ENCODE results near the gene RPS28.
"Not testable (repeated sequence)": the region's sequence is repeated elsewhere in the genome, so short reads cannot be mapped to it uniquely, and the experiment has no call there.

Gene RPS28

DNA sequence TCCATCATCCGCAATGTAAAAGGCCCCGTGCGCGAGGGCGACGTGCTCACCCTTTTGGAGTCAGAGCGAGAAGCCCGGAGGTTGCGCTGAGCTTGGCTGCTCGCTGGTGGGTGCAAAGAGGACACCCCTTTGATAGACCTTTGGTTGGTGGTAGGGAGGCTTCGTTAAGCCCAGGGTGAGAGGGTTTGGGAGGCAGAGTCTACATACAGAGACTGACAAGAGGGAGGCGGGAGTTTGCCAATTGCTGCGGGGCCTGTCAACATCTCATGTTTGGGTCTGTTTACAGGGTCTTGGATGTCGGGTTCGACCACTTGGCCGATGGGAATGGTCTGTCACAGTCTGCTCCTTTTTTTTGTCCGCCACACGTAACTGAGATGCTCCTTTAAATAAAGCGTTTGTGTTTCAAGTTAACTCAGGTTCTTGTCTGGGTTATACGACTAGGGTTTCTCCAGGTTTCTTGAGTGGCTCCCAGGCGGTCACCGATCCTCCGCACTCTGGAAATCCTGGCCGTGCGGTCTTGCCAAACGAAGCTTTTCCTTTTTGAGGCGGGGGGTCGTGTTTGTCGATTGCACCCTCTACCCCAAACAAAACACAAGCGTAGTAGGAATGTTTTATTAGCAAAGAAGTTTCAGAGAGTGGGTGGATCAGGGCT, 816 bp downstream of the RPS28 start:
- no peak for DNase-seq

DNA sequence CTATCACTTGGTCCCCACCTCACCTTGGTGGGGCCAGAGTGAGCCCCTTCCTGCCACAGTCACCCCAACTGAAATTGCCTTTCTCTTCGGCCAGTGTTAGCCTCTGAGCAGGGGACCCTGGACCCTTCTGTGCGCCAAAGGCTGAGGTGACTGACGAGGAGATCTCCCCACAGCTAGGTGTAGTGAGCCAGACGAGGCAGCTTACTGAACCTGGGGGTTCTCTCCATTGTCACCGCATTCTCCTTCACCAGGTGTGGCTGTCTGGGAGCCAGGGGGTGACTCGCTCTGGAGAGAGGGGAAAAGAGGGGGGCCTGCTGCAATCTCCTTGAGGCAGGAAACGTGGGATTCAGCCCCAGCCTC, 1.3 kb downstream of the RPS28 start:
- no peak for DNase-seq

DNA sequence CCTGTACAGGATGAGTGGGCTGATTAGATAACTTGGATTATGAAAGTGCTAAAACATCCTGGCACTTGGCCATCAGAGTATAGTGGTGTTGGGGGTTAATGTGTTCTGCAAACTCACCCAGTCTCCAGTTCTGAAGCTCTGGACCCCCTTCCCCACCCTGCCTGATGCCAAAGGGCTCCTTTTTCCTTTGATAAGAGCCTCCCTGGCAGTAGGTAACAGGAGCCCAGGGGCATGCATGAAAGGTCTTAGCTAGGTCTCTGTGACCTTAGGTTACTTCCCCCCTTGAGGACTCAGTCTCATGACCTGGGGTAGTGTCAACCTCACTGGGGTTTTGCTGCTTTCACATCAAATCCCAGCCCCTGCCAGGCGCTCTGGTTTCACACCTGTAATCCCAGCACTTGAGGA, 2.5 kb downstream of the RPS28 start:
- no peak for DNase-seq

DNA sequence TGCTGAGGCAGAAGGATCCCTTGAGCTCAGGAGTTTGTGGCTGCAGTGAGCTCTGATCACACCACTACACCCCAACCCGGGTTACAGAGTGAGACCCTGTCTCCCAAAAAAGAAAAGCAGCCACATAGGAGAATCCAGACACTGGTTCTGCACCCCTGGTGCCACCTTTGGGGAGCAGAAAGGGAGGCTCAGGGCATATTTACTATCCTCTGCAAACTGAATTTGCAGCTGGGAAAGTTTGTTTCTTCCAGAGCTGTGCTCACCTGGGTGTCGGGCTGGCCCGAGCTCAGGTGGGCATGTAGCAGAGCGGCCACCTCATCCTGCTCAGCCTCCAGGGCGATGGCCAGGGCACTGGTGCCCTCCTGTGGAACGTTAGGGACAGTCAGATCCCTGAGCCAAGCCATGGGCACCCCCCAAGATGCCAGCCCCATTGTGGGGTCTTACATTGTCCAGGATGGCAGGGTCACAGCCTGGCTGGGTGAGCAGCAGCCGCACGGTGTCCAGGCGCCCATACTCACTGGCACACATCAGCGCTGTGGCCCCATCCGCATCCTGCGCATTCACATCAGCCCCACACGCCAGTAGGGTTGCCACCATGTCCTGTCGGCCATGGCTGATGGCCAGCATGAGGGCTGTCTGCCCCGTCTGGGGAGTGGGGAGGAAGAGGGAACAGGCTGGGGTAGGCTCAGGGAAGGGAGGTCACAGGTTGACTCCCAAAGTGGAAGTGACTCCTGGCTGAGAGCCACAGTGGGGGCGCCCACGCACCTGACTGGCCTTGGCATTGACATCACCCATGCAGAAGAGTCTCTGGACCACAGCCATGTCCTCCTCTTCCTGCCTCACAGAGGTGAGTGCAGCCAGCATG, 3.1 kb downstream of the RPS28 start:
- DNase-seq = no peak

DNA sequence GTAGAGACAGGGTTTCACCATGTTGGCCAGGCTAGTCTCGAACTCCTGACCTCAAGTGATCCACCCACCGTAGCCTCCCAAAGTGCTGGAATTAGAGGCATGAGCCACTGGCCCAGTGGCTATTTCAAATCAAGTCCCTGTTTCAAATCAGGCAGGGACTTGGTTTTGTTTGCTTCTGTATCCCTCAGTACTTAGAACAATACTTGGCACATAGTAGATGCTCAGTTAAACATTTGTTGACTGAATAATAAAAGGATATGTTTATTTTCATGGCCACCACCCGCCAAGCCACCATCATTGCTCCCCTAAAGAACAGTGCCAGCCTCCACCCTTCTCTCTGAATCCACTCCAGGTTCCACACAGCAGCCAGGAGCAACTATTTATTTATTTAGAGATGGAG, 4.2 kb downstream of the RPS28 start:
- DNase-seq = no peak

DNA sequence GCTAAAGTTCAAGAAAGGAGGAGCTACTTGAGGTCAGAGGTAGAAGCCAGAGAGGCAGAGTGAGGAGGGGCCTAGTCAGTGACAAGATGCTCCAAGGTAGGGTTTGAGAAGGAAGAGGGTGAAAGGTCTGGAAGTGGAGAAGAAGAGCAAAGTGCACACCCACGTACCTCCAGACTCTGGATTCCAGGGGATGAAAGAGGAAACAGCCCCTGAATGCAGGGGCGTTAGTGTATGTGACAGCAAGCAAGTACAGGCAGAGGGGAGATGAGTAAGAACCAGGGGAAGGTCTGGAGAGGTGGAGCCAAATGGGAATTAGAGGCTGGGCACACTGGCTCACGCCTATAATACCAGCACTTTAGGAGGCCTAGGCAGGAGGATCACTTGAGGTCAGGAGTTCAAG, 8.7 kb downstream of the RPS28 start:
- peak; percentile 69 for DNase-seq

DNA sequence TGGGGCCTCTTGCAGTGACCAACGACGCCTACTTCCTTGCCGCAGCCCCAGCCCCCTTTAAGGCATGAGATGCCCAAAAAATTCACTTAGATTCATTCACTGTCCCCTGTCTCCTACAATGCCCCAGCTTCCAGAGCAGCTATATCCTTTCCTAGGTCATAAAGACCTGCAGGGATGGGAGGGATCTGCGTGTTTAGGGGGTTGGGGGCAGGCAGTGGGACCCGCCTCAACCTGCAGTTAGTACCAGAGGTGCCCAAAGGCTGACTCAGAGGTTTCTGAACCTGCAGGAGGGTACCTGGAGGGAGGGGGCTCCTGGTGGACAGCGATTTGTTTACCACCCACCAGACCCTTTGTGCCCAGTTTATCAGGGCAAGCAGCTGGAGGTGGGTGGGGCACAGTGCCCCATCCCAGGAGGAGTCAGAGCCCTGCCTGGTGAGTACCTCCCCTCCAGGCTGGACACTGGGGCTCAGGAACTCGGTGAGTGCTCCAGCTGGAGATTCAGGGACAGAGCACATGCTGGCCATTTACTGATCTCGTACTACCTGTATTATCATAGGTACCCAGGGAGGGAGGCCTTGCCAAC, 10.1 kb downstream of the RPS28 start:
- DNase-seq = no peak

DNA sequence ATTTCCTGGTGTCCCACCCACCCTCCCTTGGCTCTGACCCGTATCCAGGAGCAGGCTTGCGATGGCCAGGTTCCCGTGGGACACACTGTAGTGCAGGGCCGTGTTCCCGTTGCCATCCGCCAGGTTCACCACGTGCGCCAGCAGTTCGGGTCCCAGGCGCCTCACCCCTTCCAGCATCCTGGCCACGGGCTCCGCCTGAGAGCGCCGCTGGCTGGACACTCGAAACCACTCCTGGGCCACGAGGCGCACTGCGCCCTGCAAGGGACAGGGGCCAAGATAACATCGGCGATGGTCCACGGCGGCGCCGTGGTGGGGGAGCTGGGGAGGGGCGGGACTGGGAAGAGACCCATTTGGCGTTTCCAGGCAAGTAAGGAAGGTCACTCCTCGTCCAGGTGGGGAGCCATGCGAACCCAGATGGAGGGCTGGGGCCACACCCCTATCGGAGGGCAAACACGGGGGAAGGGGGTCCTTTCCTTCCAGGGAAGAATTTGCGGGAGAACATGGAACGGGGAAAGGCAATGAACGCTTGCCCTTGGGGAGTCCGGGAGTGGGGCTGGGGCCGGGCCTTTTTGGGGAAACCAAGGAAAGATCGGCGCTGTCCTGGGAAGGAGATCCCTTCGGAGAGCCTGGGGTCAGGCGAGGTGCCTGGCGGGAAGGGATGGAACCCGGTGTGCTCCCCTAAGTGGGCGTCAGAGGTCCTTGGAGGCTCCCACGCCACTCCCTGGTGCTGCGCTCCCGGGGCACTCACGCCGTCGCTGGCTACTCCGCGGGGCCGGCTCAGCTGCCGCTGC, 11.9 kb downstream of the RPS28 start:
- no peak for DNase-seq

DNA sequence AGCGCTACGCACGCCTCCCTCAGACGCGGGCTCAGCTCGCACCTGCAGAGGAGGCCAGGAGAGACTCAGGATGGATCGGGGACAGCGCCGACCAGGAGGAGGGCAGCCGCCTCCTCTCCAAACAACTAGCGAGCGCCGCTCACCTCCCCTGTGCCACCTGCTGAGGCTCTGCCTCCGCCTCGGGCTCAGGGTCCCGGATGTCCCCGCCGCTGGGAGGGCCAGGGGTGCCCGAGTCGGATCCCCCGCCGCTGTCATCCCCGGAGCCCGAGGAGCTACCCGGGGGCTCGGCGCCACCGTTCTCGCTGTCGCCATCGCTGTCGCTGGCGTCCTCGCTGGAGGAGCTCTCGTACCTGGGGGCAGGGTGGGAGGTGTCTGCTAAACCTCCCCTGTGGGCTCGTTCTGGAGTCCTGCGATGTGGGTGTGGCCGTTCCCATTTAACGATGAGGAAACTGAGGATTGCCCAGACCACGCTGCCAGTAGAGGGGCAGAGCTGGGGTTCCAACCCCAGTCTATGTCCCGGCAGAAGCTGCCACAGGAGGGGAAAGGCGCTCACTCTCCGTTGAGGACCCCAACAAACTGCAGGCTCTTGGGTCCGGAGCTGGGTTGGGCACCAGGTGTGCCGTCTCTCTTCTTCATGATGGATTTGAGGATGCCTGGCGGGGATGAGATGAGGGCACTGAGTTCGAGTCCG, 12.6 kb downstream of the RPS28 start:
- DNase-seq = no peak

DNA sequence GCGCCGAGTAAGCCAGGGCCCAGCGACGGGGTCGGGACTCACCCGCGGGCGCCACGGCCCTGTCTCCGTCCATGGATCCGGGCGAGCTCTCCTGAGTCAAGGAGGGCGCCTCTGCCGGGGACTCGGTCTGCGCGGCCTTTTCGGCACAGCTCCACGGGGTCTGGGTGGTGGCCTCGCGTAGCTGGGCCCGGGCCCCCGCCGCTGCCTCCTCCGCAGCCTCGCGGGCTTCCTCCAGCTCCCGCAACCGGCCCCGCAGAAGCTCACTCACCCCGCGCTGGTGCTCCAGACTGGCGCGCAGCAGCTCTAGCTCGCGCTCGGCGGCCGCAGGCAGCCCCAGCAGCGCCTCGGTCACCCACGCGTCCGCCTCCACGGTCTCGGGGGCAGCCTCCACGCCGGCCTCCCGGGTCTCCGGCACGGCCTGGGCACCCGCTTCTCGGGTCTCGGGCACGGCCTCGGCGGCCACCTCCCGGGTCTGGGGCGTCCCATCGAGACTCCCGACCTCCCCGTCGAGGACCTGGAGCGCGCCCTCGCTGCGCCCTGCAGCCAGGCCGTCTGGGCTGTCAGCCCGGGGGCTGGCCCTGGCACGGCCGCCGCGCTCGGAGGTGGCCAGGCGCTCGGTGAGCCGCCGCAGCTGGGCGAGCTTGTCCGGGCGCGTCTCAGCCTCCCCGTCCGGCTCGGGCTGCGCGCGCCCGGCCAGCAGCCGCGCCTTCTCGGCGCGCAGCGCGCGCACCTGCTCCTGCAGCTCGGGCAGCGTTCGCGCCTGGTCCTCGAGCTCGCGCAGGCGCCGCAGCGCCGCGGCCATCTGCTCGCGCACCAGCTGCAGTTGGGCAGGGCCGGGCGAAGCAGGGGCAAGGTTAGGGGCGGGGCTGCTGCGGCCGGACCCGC, 13.4 kb downstream of the RPS28 start:
- DNase-seq = peak; percentile 51

DNA sequence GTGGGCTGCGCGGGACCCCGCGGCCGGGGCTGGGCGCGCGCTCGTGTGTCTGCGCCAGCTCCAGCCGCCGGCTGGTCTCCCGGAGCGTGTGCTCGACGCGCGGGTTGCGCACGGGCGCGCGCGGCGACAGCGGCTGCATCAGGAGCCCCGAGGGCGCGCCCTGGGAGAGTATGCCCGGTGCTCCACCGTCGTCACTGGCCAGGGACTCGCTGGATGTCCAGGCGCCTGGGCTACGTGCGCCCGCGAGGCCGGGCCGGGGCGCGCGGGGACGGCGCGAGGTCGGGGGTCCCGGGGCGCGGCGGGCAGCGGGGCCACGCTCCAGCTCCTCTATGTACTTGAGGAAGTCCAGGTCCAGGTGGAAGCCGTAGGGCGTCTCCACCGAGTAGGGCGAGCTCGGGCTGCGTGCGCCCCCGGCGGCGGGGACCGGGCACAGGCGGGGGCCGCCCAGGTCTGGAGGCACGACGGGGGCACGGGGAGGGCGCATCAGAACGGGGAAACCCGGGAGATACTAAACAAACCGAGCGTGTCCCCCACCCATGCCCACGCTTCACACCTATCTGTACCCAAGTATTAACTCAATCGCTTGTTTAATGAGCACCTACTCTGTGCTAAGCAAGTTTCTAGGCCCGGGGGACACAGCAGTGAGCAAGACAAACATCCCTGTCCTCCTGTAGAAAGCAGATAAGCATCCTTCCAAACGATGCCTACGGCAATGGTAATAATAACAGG, 14.2 kb downstream of the RPS28 start:
- DNase-seq = no peak

DNA sequence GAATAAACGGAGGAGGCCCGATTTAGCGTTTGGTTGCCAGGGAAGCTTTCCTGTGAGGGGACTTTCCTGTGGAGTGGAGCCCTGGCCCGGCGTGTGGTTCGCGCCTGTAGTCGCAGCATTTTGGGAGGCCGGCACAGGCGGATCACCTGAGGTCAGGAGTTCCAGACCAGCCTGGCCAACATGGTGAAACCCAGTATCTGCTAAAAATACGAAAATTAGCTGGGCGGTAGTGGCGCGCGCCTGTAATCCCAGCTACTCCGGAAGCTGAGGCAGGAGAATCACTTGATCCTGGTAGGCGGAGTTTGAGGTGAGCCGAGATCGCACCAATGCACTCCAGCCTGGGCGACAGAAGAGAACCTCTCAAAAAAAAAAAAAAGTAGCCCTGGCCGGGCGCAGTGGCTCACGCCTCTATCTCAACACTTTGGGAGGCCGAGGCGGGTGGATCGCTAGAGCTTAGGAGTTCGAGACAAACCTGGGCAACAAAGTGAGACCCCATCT, 14.8 kb downstream of the RPS28 start:
- no peak for DNase-seq

DNA sequence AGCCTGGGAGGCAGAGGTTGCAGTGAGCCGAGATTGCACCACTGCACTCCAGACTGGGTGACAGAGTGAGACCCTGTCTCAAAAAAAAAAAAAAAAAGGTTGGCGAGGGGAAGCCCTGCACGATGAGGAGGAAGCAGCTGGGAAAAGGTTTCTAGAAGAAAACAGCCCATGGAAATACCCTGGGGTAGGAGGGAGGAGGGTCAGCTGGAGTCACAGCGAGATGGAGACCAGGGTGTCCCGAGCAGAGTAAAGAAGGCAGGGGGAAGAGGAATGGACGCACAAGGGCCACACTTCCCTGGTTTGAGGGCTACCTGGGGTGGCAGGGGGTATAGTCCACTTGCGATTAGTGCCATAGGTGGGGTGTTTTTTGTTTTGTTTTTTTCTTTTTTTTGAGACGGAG, 15.4 kb downstream of the RPS28 start:
- DNase-seq = no peak

DNA sequence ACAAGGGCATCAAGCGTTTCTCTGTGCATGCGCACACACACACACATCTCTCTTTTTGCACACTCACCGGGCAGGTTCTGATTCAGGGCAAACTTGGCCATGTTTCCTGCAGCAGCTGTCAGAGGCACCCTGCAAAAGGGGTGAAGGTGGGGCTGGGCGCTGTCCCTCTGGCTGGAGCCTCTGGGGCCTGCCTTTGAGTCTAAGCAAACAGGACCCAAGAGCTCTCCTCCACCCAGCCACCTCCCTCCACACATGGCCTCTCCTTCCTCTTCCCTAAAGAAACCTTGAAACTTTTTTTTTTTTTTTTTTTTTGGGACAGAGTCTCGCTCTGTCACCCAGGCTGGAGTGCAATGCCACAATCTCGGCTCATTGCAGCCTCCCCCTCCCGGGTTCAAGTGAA, 16.4 kb downstream of the RPS28 start:
- no peak for DNase-seq

DNA sequence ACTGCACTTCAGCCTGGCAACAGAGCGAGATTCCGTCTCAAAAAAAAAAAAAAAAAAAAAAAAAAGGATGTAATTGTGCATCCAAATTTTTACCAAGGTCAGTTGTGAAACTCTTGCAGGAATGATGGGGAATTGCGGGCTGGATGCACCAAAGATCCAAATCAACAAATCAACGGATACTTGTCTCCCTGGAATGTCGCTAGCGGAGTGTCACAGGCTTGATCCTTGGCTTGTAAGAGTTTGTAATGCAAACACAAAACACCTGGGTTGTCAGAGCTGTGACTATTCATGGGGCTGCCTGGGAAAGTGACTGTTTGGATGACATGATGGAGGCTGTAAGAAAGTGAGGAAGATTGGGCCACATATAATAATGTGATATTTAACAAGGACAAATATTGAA, 17.5 kb downstream of the RPS28 start:
- no peak for DNase-seq

DNA sequence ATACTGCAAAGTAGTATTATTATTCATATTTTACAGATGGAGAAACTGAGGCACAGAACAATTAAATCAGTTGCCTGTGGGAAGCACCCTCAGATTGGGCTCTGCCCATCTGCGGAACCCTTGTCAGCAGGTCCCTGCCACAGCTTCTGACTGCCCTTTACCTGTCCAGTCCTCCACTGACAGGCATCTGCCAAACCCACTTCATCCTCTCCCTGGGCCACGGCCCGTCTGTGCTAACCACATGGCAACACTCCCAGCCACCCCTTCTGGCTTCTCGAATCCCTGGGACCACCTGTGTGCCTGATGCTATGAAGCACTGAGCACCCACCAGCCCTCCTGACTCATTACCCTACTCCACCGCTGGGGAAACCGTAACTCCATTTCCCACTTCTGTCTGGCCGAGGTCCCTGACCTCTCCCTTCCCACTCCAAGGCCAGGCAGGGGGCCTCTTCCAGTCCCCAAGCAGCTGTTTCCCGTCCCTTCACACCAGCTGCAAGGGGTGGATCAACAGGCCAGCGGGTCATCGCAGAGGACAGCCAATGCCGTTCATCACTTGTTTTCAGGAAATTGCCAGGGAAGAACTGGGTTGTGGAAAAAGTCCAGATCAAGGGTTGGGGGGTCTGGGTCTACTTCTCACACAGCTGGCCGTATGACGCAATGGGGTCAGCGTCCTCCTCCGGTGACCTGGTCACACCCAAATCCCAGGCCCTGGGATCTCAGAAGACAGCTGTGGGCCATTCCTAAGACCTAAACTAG, 19.2 kb downstream of the RPS28 start:
- DNase-seq = peak; percentile 37

DNA sequence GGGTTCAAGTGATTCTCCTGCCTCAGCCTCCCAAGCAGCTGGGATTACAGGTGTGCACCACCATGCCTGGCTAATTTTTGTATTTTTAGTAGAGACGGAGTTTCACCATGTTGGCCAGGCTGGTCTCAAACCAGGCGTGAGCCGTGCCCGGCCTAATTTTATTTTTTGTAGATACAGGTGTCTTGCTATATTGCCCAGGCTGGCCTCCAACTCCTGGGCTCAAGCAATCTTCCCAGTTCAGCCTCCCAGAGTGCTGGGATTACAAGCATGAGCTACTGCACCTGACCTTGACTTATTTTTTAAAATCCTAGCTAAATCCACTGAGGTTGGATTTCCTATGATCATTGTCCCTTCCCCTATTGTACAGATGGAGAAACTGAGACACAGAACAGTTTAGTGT, 20.2 kb downstream of the RPS28 start:
- DNase-seq = not testable (repeated sequence)

DNA sequence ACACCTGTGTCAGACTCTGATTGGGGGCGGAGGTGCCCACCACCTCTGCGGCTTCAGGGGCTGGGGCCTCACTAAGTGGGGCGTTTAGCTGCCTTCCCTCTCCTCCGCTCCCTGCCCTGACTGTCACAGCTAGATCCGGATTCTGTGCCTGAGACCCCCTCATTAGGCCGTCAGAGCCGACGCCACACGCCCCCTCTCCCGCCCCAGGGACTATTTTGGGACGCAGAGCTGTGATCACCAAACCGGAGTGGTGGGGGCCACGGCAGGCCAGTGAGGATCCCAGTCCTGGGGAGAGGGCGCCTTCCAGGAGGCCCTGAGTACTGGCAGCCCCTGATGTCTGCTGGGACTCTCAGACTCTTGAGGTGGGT, 21.0 kb downstream of the RPS28 start:
- DNase-seq = no peak

DNA sequence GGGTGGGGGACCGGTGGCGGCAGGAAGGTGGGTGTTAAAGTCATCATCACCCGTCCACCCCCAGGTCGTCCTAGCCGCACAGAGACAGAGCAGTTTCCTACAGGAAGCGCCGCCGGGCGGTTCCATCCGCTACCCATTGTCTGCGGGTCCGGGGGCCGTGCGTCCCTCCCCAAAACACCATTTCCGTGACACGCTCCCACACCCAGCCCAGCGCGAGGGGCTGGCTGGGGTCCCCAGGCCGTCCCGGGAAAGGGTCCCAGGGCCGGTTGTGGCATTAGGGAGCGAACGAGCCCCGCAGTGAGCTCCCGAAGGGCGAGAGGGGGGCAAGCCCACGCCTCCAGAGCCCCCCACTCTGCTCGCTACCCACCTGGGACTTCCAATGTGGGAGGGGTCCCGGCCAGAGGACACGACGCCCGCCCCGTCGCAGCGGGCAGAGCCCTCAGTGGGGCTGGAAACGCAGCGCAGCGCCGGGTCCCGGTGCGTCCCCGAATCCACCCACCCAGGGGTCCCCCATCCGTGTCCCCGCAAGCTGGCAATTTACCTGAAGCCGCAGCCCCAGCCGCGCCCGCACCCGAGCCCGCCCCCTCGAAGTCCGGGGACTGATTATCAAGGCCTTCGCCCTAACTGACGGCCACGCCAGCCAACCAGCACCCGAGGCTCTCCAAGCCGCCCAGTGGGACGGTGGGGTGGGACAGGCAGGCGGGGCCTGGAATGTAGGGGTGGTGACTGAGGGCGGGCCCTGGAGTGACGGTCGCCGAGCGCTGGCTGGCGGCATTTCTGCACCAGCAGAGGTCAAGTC, 21.6 kb downstream of the RPS28 start, which contains the start of gene KANK3:
TSS of gene KANK3 (minus strand) at position 579 of the 799 bp plus-strand sequence. CDS start 5,434 bp downstream, outside the sequence.
- DNase-seq = peak; percentile 97
